Adrenal gland (tissue), 5 donors: ENCODE data around the gene KAT6B.

Experiments
- CTCF ChIP-seq, 6 experiments: fragments of 450-650 bp in 4 of 6; fragments of 200-600 bp in 2 of 6; sonication (generic) in 1 of 6; IDR thresholded peaks; 1 replicate in 5 of 6; 2 replicates in 1 of 6; pipeline versions ENCODE4 v1.5.1 to v1.8.0; 2016 to 2021; ENCODE audit warnings: antibody characterized with exemption in 6 of 6, mild to moderate bottlenecking in 2 of 6, moderate library complexity in 1 of 6
- POLR2A ChIP-seq, 2 donors: fragments of 450-650 bp; IDR thresholded peaks; one replicate each; pipeline ENCODE4 v1.6.1; 2017; ENCODE audit warnings: antibody characterized with exemption in 2 of 2, mild to moderate bottlenecking in 2 of 2, moderate library complexity in 1 of 2
- donor health status: DM: no; HTN: no; CAD: no.

- TF ChIP-seq CTCF (IDR thresholded peaks at IDR 0.05): no peak
- TF ChIP-seq POLR2A (IDR thresholded peaks at IDR 0.05): no peak
Measured at GRCh38 chr10:74854610-74855009, 28.2 kb downstream of the KAT6B start.
